GM18511 (cell line): ENCODE results near the gene RALGDS.
"Not testable (repeated sequence)": the region's sequence is repeated elsewhere in the genome, so short reads cannot be mapped to it uniquely, and the experiment has no call there.

Source experiments
- ATAC-seq: cut with Tn5 transposase; IDR thresholded peaks from one replicate; pipeline ENCODE4 v1.9.1; 2021; ENCODE audit warnings: mild to moderate bottlenecking, moderate library complexity; ENCODE audit not compliant: unreplicated experiment

Gene RALGDS

DNA sequence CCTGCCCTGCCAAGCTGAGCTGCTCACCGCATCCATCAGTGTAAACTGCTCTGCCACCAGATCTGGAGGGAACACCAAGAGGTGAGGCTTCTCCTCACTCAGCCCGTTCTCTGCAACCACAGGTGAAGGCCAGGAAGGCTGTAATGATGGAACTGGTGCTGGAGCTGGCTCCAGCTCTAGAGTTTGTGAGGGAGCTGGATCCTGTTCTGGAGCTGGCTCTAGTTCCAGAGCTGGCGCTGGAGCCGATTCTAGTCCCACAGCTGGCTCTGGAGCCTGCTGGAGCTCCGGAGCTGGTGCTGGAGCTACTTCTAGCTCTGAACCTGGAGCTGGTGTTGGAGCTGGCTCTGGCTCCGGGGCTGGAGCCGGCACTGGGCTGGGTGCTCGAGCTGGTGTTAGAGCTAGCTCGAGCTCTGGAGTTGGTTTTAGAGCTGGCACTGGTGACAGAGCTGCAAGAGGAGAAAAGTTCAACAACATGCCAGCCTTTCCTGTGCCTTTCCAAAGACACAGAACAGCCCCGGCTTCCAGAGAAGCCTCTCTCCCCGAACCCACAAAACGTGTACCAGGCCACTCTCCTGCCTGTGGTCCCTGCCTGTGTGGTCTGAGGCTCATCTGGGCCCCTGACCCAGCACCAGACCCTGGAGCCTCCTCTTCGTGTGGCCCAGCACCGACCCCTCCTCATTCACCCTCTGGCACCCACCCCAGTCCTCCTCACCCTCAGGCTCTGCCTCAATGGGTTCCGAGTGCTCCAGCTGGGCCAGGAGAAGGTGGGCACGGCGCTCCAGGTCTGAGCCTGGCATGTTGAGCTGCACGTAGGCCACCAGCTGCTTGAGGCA lies 12.9 kb downstream of the RALGDS start:
- no peak for ATAC-seq

DNA sequence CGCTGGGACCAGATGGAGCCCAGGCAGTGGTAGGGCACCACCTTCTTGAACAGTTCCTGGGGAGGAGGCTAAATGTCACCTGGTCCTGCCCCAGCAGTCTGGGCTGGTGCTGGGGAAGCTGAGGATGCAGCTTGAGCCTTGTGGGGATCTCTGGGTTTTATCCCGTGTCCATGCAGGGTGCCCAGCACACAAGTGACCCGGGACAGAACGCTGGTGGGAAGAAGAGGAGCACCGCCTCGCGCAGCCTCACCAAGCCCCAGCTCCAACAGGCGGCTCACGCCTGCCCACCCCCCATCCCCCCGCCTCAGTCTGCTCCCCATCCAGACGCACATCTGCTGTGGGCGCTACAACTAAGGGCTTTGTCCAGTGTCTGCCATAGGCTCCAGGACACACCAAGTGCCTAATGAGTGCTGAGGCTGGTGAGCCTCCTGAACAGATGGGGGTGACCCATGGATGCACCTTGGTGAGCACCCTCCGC lies 13.8 kb downstream of the RALGDS start:
- ATAC-seq = no peak

DNA sequence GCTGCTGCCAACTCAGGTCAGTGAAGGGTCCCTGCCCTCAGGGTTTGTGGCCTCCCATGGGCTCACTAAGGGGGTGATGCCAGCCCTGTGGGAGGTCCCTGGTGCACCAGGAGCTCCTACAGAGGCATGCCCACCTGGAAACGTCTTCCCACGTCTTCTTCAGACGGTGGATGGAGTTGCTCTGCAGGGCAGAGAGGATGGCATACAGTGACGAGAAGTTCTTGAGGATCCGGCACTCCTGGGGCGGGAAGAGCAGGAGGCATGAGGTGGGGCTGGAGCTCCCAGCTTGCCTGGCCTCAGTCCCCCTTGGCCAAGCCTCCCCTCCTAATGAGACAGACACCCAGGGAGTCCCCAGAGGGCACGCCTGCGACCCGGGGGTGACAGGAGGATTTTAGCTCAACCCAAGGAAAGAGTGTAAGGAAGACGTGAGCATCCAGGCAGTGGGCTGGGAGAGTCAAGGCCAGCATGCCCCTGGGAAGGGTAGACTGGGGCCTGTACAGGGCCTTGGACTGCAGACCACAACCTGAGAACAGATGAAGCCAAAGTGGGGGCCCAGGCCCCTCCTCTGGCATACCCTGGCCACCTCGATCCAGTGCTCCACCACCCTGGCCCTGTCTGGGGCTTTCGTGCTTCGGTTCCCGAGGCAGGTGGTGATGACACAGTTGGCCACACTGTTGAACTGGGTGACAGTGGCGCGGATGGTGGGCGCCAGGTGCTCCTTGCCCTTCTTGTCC lies 14.4 kb downstream of the RALGDS start:
- ATAC-seq = no peak

DNA sequence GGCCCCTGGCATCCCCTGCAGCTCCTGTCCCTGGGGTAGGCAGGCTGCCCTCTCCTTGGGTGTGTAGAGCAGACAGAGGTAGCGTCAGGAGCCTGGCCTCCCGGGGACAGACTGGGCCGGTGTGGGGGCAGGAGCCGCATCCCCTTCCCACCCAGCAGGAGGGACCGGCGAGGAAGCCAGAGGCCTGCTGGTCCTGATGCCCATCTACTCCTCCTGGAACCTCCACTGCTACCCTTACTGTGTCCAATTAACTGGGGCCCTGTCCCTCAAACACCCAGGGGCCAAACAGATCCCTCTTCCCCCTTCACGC lies 15.6 kb downstream of the RALGDS start:
- ATAC-seq = no peak

DNA sequence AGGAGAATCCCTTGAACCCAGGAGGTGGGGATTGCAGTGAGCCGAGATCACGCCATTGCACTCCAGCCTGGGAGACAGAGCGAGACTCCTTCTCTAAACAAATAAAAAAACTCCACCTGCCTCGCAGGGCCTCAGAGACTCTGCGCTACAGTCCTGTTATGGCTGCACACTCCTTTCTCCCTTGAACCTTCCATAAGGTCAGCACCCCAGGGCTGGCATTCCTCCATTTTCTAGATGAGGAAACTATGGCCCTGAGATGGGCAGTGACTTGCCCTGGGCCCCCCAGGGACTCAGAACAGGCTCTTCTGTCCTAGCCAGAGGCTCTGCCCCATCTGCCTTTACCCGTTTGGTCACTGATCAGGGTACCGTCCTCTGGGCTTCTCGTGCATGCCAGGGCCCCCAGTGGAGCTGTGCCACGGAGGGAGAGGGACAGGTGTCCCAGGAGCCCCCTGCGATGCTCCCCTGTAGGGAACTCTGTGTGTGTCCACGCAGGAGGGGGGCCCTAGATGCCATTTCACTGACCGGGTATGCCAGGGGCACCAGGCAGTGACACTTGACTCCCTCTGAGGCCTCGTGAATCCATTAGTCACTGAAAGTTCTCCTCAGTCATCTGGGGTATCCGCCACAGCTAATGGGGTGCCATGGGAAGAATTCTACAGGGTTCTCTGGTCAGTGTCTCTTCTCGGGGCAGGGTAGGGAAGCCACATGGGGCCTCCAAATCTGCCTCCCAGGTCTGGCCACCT lies 16.2 kb downstream of the RALGDS start:
- ATAC-seq = no peak

DNA sequence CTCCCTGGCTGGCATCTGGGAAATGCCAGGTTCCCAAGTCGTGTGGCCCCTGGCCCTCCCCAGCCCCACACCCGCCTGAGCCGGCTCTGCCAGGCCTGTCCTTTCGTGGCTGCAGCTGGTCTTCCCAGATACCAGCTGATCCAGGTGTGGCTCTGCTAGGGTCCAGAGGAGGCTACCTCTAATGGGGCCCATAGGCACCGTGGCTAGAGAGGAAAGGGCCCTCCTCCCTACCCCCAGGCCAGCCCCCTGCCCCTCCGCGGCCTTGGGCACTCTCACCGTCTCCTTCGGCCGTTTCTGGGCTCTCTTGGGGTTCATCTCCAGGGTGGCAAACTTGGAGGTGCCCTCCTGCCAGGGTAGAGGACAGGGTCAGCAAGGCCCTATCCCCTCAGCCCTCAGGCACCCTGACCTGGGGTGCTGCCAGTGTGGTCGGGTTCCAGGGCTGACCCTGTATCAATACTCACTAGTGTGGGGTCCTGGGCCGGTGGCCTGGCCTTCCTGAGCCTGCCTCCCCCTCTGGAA lies 17.0 kb downstream of the RALGDS start:
- no peak for ATAC-seq

DNA sequence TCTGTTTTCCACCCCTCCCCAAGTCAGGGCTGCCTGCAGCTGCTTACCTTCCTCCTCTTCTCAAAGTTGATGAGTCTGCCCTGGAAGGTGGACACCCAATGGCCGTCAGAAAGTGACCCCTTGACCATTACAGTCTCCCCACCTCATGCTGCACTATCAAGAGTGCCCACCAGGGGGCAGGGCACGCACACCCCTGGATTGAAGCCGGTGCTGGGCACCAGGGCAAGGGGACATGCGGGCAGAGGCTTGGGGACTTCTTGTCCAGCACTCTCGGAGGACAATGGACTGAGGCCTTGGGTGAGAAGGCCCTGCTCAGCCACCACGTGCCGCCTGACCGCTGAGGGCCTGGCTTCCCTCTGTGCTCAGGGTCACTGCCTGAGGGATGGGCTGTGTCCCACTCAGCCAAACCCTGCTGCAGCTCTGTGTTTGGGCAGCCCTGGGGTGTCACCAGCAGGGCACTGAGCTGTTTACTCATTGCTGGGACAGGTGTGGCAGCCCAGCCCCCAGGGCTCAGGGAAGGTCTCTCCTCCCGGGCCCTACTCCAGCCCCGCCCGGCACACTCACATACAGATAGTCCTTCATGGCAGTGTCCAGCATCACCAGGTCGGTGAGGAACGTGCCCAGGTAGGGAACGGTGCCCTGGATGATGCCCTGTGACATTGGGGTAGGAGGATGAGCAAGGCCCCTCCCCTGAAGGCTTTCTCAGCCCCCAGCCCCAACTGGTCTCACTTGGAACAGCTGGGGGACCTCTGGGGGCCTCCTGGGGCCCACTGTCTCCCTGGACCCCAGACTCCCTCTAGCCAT lies 17.7 kb downstream of the RALGDS start:
- ATAC-seq = no peak

DNA sequence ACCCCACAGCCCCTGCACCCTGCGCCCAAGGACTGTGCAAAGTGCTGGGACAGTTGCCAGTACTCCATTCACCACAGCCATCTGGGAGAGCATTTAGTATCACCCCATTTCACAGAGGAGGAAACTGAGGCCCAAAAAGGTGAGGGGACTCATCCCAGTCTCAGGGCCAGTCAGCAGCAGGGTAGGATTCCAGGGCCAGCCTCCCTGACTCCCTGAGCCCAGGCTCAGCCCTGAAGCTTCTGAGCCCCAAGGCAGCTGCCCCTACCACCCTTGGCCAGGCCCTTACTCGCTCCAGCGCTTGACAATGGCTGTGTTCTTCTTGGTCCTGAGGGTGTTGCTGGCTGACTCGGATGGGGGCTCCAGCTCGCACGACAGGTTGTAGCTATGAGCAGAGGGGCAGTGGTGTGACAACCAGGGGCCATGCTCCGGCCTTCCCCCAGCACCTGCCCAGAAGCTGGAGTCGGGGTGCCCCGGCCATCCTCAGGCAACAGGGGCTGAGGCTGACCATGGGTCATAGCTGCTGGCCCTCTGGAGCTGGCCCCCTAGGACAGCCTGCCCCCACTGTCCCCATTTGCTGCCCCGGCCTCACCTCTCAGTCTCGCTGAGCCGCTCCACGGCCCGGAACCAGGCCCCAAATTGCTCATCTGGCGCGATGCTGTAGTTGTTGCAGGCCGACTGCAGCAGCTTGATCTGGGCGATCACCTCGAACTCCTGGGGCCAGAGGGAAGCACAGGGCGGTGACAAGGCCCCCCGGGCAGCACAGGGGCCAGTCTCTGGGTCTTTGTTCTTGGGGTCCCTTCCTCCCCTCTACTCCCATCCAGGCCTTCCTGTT lies 18.6 kb downstream of the RALGDS start:
- no peak for ATAC-seq

DNA sequence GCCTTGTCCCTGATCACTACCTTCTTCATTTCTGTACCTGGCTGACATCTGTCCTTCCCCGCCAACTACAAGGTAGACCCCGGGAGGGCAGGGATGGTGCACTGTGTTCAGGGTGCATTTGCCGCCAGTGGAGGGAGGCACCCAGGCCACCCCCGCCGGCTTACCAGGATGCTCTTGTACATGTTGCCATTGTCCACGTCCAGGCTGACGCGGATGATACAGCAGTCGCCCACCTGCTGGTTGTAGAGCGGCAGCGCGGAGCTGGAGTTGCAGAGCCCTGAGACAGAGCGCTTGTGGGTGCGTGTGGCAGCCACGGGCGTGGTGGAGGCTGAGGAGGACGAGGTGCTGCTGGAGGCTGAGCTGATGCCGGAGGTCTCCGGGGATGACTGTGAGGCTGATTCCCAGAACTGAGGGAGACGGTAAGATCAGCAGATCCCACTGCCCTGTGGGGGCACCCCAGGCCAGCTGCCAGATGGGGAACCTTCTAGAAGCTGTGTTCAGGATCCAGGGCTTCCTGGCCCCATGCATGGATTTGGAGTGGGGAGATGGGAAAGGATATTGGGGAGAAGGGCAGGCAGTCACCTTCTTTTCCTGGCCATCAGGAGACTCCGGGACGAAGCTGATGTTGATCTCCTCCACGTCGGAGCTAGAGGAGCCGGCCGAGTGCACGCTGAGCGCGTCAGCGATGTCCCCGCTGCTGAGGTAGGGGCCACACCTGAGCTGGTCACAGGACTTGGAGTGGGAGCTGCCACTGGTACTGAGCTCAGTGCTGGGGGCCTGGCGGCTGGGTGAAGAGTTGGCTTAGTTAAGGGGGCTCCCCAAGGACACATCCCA lies 19.5 kb downstream of the RALGDS start:
- no peak for ATAC-seq

DNA sequence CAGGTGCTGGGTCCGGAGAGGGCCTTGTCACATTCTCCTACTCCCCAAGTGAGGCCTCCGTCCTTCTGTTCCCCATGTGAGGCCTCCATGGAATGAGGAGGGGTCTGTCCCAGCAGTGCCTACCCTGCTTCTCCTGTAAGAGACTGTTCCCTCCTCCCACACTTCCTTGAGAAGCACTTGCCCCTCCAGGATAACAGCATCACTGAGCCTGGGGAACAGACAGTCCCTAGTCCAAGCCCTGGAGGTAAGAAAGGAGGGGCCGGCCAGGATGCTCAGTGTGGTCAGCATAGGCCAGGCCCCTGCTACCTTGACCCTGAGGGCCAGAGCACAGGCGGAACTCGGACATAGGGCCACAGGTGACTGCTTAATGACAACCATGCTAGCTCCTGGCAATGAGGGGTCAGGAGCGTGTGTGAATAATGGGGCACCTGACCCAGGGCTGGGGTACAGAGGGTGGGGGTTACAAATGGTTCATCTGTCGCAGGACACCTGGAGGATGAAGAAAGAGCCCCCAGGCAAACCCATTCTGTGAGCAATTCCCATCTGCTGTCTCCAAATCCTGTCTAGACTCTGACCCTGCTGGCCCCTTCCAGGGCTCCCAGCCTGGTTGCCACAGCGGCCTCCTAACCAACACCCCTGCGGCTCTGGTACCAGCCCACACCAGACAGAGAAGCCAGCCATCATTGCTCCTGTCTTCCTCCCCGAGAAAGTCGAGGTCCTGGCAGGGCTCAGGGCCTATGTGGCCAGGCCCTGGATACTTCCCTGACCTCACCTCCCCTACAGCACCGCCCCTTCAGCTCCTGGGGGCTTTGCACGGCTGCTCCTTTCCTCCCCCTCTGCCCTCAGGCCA lies 20.3 kb downstream of the RALGDS start:
- ATAC-seq = no peak

DNA sequence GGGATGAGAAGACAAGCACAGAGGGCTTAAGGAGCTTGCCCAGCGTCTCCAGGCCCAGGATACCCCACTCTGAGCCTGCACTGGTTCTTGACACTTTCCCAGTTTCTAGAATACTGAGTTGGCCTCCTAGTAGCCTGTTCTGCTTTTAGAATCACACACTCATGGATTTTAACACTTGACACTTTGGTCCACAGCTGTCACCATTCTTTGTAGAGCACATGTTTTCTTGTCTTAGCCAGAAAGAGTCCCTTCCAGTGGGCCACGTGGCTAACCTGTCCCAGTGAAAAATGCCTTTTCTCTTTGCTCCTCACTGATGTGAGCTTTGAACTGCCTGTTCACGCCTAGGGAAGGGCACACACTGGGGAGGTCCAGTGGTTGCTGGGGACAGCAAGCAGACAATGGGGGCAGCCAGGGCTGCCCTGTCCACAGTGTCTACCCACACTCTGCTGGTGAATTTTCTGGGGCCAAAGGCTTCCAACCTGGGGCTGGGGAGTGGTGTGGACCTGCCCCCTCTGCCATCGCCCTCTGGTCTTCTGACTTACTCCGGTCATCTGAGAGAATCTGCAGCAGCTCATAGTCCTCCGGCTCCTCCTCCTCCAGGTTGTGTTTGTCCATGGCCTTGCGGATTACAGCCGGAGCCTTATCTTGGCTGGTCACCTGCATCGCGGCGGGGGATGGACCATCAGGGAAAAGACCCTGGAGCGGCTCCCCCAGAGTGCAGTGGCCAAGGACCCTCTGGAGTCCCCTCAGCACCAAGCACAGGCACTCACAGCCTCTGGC lies 21.1 kb downstream of the RALGDS start:
- no peak for ATAC-seq

DNA sequence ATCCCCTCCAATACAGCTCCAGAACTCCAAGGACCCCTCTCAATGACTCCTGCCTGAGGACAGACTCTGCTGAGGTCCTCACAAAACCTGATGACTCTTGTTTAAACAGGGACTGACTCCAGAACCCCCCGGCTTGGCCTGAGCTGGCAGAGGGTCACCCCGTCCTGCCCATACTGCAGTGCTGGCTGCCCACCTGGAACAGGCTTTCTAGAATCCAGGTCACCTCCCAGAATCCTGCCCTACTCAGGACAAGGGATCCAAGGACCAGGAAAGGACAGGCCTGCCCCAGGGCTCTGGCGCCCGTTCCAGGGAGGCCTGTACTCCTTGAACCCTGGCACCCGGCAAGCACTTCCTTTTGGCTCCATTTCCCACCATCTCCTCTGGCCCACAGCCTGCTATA lies 22.2 kb downstream of the RALGDS start:
- no peak for ATAC-seq

DNA sequence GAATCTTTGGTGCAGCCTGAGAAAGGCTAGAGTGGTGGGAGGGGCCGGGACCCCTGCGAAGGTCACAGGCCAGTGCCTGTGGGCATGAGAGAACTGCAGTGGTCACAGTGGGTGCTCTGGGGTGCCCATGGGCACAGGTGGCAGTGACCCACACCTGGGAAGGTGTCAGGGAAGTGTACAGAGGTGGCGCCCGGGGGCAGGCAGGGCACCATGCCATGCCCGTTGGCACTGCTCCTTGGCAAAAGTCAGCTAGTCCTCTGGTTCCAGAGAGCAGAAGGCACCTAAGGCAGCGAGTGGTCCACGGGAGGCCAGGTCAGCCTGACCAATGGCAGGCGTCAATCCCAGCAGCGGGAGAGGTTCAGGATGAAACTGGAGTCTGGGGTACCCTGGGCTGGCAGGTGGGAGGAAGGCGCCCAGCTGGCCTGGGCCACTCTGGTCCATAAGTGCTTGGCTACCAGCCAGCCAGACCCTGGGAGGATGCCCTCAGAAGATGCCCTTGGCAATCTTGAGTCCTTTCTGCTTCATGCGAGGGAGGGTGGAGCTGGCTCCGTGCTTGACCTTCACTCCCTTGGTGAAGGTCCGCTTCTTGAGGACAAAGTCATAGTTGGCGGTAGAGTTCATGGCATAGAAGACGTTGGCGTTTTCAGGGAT lies 22.8 kb downstream of the RALGDS start:
- no peak for ATAC-seq

DNA sequence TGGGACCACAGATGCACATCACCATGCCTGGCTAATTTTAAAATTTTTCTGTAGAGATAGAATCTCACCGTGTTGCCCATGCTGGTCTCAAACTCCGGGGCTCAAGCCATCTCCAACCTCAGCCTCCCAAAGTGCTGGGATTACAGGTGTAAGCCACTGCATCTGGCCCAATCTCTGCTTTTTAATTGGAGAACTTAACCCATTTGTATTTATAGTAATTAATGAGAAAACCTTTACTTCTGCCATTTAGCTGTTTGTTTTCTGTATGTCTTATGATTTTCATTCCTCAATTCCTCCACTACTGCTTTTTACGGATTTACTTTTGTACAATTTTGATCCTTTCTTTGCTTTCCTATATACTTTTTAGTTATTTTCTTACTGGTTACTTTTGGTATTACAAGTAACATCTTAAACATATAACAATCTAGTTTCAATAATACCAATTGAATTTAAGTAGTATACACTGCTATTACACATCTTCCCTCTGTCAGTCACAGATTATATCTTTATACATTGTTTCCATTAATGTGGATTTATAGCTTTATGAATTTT lies 26.1 kb downstream of the RALGDS start:
- no peak for ATAC-seq

DNA sequence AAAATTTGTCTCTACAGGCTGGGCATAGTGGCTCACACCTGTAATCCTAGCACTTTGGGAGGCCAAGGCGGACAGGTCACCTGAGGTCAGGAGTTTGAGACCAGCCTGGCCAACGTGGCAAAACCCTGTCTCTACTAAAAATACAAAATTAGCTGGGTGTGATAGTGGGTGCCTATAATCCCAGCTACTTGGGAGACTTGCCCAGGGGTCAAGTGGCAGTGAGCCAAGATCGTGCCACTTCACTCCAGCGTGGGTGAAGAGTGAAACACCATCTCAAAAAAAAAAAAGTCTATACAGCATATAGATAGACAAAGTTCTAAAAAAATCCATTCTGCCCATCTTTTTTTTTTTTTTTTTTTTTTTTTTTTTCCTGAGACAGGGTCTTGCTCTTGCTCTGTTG lies 26.7 kb downstream of the RALGDS start:
- not testable (repeated sequence) for ATAC-seq

DNA sequence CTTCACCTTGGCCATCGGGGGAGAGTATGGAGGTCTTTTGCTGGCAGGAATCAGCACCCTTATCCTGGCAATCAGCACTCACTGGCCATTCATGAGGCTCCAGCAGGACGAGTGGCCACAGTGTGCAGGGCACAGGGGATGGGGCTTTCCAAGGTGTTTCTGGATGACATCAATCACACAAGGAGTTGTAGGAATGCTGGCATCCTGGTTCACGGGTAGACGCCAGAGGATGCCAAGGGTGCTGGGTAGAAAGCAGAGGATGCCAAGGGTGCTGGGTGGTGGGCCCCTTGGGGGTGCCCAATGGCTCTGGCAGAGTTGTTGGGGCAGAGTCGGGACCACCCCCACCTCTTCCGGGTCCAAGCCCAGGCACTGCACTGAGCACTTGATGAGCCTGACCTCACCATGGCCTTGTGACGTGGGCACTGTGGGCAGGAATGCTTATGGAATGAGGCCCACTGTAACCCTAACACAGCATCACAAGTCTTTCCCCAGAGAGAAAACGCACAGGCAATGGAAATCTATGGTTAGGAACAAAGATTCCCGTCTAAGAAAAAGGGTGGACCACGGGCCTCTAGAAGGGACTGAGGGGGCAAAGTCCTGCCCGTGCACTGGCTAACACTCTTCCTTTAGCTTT lies 30.2 kb downstream of the RALGDS start:
- ATAC-seq = no peak
